Chondrocyte (in vitro differentiated cells): Measurements from ENCODE around the gene SPG21. TPM values are rescaled to one million over a fixed set of nuclear protein-coding genes. Genes with fewer than 3 reads are reported as not detected.

Experiments
- DNase-seq: peaks from one replicate; pipeline ENCODE4 v3.0.0; 2021; ENCODE audit warnings: mixed read lengths, low spot score
- H3K27ac Mint-ChIP-seq: one replicate; pipeline ENCODE4 v1.8.0; 2021; ENCODE audit warnings: mild to moderate bottlenecking, moderate library complexity, mixed read lengths; ENCODE audit not compliant: unreplicated experiment
- H3K27me3 Mint-ChIP-seq: 2 replicates; pipeline ENCODE4 v1.8.0; 2021; ENCODE audit warnings: low read depth, mixed read lengths
- H3K36me3 Mint-ChIP-seq: 2 replicates; pipeline ENCODE4 v1.8.0; 2021; ENCODE audit warnings: low read depth, mixed read lengths
- H3K4me1 Mint-ChIP-seq: 2 replicates; pipeline ENCODE4 v1.8.0; 2021; ENCODE audit warnings: low read depth, mild to moderate bottlenecking, mixed read lengths
- H3K4me3 Mint-ChIP-seq: one replicate; pipeline ENCODE4 v1.8.0; 2021; ENCODE audit warnings: mild to moderate bottlenecking, moderate library complexity, mixed read lengths; ENCODE audit not compliant: unreplicated experiment
- H3K9me3 Mint-ChIP-seq: 2 replicates; pipeline ENCODE4 v1.8.0; 2021; ENCODE audit warnings: low read depth, mixed read lengths
- CTCF ChIP-seq: fragments of 200-600 bp; sonication (generic); IDR thresholded peaks from 2 replicates; pipeline ENCODE4 v1.5.0; 2021; ENCODE audit warnings: antibody characterized with exemption, mild to moderate bottlenecking, moderate library complexity
- total RNA-seq: library from RNA; stranded (reverse); gene quantifications from 3 replicates; pipeline ENCODE4 v1.2.1, GENCODE V29; 2021

Gene SPG21
- total RNA-seq, 1 donor from 2014 or later, result 80.5 TPM

DNA sequence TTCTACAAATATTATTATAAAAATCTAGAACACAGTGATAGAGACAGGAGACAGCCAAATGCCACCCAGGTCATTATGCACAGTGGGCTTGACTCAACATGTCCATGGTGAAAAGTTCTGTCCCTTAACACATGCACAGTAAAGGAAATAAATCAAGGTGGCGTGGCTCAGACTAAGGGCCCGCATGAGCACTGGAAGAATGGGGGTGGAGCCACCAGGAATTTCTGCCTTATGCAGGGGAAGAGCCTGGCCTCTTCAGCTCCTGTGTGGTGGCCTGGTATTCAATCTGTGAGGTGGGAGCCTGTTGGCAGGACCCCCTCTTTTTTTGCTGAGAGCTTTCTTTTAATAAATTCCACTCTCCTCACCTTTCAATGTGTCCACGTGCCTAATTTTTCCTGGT lies 17.2 kb upstream of the SPG21 start:
- Mint-ChIP-seq H3K4me3 (no peak overlapping the region), H3K36me3 (peaks cover 8% of the 10 kb centered on the region), H3K4me1 (no peaks in the 10 kb centered on the region), H3K27ac (no peak overlapping the region), H3K9me3 (no peaks in the 10 kb centered on the region), H3K27me3 (no peaks in the 10 kb centered on the region)
- DNase-seq, result no peak
- no peak for TF ChIP-seq CTCF

DNA sequence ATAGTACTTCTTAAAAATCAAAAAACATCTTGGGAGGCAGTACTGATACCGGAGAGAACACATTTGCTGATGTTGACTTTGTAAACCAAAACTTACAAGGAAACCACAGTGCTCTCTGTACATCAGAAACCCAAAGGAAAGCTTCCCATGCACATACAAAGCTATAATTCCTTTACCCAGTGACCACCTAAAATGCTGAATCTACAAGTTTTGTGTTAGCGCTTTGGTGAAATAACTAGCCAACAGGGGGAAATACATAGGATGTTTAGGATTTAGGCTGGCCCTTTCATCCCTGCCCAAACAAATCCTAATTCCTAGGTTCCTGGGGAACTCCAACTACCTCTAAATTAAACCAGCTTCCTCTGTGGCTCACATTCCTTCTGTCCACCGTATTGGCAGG lies 15.3 kb upstream of the SPG21 start:
- no peak overlapping the region for H3K27ac Mint-ChIP-seq
- H3K27me3 Mint-ChIP-seq, result no peaks in the 10 kb centered on the region
- no peaks in the 10 kb centered on the region for H3K4me1 Mint-ChIP-seq
- H3K9me3 Mint-ChIP-seq, result no peaks in the 10 kb centered on the region
- peaks cover 7% of the 10 kb centered on the region for H3K36me3 Mint-ChIP-seq
- no peak for TF ChIP-seq CTCF
- DNase-seq, result no peak
- no peak overlapping the region for H3K4me3 Mint-ChIP-seq

DNA sequence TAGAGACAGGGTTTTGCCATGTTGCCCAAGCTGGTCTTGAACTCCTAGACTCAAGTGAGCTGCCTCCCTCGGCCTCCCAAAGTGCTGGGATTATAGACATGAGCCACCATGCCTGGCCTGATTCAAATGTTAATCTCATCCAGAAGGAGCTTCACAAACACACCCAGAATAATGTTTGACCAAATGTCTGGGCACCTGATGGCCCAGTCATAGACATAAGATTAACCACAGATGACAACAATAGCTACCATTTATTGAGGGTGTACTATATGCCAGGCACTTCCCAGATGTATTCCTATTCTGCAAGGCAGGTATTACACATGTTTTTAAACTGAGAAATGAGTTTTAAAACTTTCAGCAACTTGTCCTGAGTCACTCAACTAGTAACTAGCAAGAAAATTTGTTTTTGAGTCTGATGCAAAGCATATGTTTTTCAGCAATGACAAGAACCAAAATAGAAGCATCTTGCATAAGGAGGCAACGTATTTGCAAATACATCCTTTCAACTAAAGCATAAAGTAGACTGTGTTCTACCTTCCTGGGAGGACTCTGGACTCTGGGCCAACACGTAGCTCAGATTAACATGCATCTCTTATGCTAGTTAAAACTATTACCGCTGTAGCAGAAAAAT lies 8.1 kb upstream of the SPG21 start:
- TF ChIP-seq CTCF, result no peak
- Mint-ChIP-seq H3K27ac (no peak overlapping the region), H3K4me3 (no peak overlapping the region), H3K36me3 (peaks cover 1% of the 10 kb centered on the region), H3K27me3 (no peaks in the 10 kb centered on the region), H3K9me3 (no peaks in the 10 kb centered on the region), H3K4me1 (peaks cover 4% of the 10 kb centered on the region)
- no peak for DNase-seq

- Mint-ChIP-seq H3K27me3 (no peaks in the 10 kb centered on the region), H3K4me3 (no peak overlapping the region), H3K27ac (no peak overlapping the region), H3K9me3 (no peaks in the 10 kb centered on the region), H3K4me1 (peaks cover 5% of the 10 kb centered on the region), H3K36me3 (no peaks in the 10 kb centered on the region)
- no peak for DNase-seq
- TF ChIP-seq CTCF, result no peak
Observed at GRCh38 chr15:64997066-64997465, 7.4 kb upstream of the SPG21 start.

DNA sequence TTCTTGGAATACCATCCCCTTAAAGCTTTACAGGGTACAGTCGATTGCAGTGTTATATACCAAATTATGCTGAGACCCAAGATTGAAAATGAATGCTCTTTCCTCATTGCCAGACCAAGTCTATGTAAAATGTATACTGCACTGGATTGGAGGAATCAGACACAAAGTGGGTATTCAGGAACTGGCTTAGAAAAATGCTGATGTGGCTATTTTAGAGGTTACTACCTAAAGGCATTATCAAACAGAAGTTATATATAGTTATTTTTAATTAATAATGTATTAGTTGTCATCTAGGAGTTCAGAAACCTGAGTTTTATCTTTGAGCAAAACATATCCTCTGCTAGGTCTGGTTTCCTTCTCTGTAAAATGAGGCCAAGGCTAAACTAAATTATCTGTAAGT lies 3.6 kb upstream of the SPG21 start:
- TF ChIP-seq CTCF, result no peak
- no peaks in the 10 kb centered on the region for H3K36me3 Mint-ChIP-seq
- no peak overlapping the region for H3K4me3 Mint-ChIP-seq
- H3K27me3 Mint-ChIP-seq, result no peaks in the 10 kb centered on the region
- H3K27ac Mint-ChIP-seq, result peak overlapping the region; percentile 65
- H3K4me1 Mint-ChIP-seq, result peaks cover 24% of the 10 kb centered on the region
- DNase-seq, result no peak
- no peaks in the 10 kb centered on the region for H3K9me3 Mint-ChIP-seq
